Measurements from ENCODE around the gene CNBP.

DNA sequence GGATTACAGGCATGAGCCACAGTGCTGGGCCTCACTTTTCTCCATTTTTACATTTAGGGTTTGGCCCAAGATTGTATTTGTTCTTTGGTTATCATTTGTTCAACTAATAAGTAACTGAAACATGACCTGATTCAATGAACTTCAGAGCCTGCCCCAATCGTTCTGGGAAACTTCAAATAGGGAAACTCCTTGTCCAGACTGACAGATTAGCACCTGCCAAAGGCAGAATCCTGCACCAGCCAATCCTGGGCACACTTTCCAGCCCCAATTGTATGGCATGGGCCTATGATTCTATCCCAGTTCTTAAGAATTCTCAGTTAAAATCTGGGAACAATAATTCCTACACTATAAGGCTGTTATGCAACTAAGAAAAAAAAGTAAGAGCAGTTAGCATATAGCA, 43.8 kb downstream of the CNBP start:
- TF ChIP-seq, protein P1, sequence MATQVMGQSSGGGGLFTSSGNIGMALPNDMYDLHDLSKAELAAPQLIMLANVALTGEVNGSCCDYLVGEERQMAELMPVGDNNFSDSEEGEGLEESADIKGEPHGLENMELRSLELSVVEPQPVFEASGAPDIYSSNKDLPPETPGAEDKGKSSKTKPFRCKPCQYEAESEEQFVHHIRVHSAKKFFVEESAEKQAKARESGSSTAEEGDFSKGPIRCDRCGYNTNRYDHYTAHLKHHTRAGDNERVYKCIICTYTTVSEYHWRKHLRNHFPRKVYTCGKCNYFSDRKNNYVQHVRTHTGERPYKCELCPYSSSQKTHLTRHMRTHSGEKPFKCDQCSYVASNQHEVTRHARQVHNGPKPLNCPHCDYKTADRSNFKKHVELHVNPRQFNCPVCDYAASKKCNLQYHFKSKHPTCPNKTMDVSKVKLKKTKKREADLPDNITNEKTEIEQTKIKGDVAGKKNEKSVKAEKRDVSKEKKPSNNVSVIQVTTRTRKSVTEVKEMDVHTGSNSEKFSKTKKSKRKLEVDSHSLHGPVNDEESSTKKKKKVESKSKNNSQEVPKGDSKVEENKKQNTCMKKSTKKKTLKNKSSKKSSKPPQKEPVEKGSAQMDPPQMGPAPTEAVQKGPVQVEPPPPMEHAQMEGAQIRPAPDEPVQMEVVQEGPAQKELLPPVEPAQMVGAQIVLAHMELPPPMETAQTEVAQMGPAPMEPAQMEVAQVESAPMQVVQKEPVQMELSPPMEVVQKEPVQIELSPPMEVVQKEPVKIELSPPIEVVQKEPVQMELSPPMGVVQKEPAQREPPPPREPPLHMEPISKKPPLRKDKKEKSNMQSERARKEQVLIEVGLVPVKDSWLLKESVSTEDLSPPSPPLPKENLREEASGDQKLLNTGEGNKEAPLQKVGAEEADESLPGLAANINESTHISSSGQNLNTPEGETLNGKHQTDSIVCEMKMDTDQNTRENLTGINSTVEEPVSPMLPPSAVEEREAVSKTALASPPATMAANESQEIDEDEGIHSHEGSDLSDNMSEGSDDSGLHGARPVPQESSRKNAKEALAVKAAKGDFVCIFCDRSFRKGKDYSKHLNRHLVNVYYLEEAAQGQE (IDR thresholded peaks at IDR 0.05; ENCODE audit: insufficient read depth in 1 of 2, low read depth in 2 of 2, low read length in 2 of 2) = no peak
- no peak for TF ChIP-seq POLR2AphosphoS5 (IDR thresholded peaks at IDR 0.05; ENCODE audit: low read depth, low read length)

Measured in PFSK-1 (cell line).